ENCODE measurements around the gene PRKN. TPM values are rescaled to one million over a fixed set of nuclear protein-coding genes. Genes with fewer than 3 reads are reported as not detected.

The PRKN gene
- total RNA-seq, 1 experiment from 2014 or later: 0.46 TPM

DNA sequence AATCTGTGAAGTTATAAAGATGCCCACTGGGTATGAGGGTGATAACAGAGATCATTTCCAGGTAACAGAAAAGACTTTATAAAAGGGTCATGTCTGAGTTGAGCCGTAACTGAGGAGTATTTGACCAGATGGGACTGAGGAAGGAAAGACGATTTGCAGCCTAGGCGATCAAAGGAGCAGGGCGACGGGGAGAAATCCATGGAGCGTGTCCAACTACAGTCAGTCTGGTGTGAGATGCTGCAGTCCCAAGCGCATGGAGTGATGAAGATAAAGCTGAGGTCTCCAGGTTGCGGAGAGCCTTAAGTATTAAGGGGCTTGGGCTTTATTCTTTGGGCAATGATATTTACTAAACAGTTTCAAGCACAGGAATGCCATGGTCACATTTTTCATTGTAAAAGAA lies 166.7 kb downstream of the PRKN start:
- POLR2A ChIA-PET: no interaction called here
- Histone ChIP-seq H3K36me3 (ENCODE audit: control insufficient read depth, insufficient read depth, low read length) (no peaks in the 10 kb centered on the region), H3K27ac (ENCODE audit: low read length) (no peak overlapping the region), H3K4me3 (ENCODE audit: low read depth in 2 of 2, low read length in 2 of 2) (no peak overlapping the region), H3K27me3 (ENCODE audit: control insufficient read depth, insufficient read depth, low read length) (no peaks in the 10 kb centered on the region), H3K9me3 (ENCODE audit: control insufficient read depth, insufficient read depth, low read depth, low read length) (no peaks in the 10 kb centered on the region), H3K4me1 (ENCODE audit: control insufficient read depth, insufficient read depth, low read length) (no peaks in the 10 kb centered on the region)
- no peak for ATAC-seq
- intact Hi-C loops (cut with micrococcal nuclease; ENCODE audit: unreplicated experiment) (no loop called here), in situ Hi-C loops (cut with HindIII; ENCODE audit: low pct_unique_long_range_greater_than_20kb, low sequenced_read_pairs) (no loop called here)
- no TSS peak for BruUV-seq (replicated peaks)
- TF ChIP-seq SIN3A (IDR thresholded peaks at IDR 0.05; ENCODE audit: borderline replicate concordance, insufficient read depth, low read depth, low read length): no peak
- TF ChIP-seq REST (IDR thresholded peaks at IDR 0.05; ENCODE audit: insufficient read depth in 1 of 2, low read depth in 2 of 2, low read length in 1 of 2): no peak
- TF ChIP-seq, protein P1, sequence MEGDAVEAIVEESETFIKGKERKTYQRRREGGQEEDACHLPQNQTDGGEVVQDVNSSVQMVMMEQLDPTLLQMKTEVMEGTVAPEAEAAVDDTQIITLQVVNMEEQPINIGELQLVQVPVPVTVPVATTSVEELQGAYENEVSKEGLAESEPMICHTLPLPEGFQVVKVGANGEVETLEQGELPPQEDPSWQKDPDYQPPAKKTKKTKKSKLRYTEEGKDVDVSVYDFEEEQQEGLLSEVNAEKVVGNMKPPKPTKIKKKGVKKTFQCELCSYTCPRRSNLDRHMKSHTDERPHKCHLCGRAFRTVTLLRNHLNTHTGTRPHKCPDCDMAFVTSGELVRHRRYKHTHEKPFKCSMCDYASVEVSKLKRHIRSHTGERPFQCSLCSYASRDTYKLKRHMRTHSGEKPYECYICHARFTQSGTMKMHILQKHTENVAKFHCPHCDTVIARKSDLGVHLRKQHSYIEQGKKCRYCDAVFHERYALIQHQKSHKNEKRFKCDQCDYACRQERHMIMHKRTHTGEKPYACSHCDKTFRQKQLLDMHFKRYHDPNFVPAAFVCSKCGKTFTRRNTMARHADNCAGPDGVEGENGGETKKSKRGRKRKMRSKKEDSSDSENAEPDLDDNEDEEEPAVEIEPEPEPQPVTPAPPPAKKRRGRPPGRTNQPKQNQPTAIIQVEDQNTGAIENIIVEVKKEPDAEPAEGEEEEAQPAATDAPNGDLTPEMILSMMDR (IDR thresholded peaks at IDR 0.05): no peak
- TF ChIP-seq TCF7L2 (IDR thresholded peaks at IDR 0.05; ENCODE audit: low read depth, low read length): no peak
- TF ChIP-seq POLR2AphosphoS5 (IDR thresholded peaks at IDR 0.05; ENCODE audit: low read depth, low read length): no peak
- no peak for DNase-seq (ENCODE audit: low read depth, low spot score)
- CTCF ChIA-PET: no interaction called here

GRCh38 chr6:162554531-162554930 lies 173.0 kb downstream of the PRKN start:
- CTCF ChIA-PET: no interaction called here
- in situ Hi-C loops (cut with HindIII; ENCODE audit: low pct_unique_long_range_greater_than_20kb, low sequenced_read_pairs): no loop called here
- POLR2A ChIA-PET: no interaction called here

More at GRCh38 chr6:162554531-162554930, 173.0 kb downstream of the PRKN start:
- DNase-seq (ENCODE audit: low read depth, low spot score) (no peak), ATAC-seq (no peak)
- H3K27ac ChIP-seq (ENCODE audit: low read length): no peak overlapping the region
- H3K4me1 ChIP-seq (ENCODE audit: control insufficient read depth, insufficient read depth, low read length): no peaks in the 10 kb centered on the region
- TF ChIP-seq REST (IDR thresholded peaks at IDR 0.05; ENCODE audit: insufficient read depth in 1 of 2, low read depth in 2 of 2, low read length in 1 of 2): no peak
- TF ChIP-seq TCF7L2 (IDR thresholded peaks at IDR 0.05; ENCODE audit: low read depth, low read length): no peak
- TF ChIP-seq SIN3A (IDR thresholded peaks at IDR 0.05; ENCODE audit: borderline replicate concordance, insufficient read depth, low read depth, low read length): no peak
- TF ChIP-seq, protein P1 (IDR thresholded peaks at IDR 0.05): no peak
- no peak for TF ChIP-seq POLR2AphosphoS5 (IDR thresholded peaks at IDR 0.05; ENCODE audit: low read depth, low read length)
- H3K9me3 ChIP-seq (ENCODE audit: control insufficient read depth, insufficient read depth, low read depth, low read length): no peaks in the 10 kb centered on the region
- no peak overlapping the region for H3K4me3 ChIP-seq (ENCODE audit: low read depth in 2 of 2, low read length in 2 of 2)
- no peaks in the 10 kb centered on the region for H3K27me3 ChIP-seq (ENCODE audit: control insufficient read depth, insufficient read depth, low read length)
- no TSS peak for BruUV-seq (replicated peaks)
- no peaks in the 10 kb centered on the region for H3K36me3 ChIP-seq (ENCODE audit: control insufficient read depth, insufficient read depth, low read length)
- intact Hi-C loops (cut with micrococcal nuclease; ENCODE audit: unreplicated experiment): no loop called here
